Muscle of leg (tissue), 11 donors: Measurements from ENCODE around the gene CRTC3. TPM values are rescaled to one million over a fixed set of nuclear protein-coding genes. Genes with fewer than 3 reads are reported as not detected.

Source experiments
- DNase-seq: peaks from one replicate; pipeline ENCODE4 v3.0.0; 2013
- H3K27ac ChIP-seq: one replicate; pipeline ENCODE4 v1.5.1; 2013; ENCODE audit warnings: mild to moderate bottlenecking, low read length, control low read depth
- H3K27me3 ChIP-seq: one replicate; pipeline ENCODE4 v1.6.1; 2013; ENCODE audit warnings: low read length; ENCODE audit not compliant: control insufficient read depth, insufficient read depth
- H3K36me3 ChIP-seq: one replicate; pipeline ENCODE4 v1.6.1; 2013; ENCODE audit warnings: low read length; ENCODE audit not compliant: control insufficient read depth, insufficient read depth
- H3K4me1 ChIP-seq: one replicate; pipeline ENCODE4 v1.6.1; 2013; ENCODE audit warnings: low read length; ENCODE audit not compliant: control insufficient read depth, insufficient read depth
- H3K4me3 ChIP-seq: one replicate; pipeline ENCODE4 v1.5.1; 2013; ENCODE audit warnings: low read length, control low read depth
- H3K9me3 ChIP-seq: replicated peaks from 2 replicates; pipeline ENCODE4 v1.6.1; 2013; ENCODE audit warnings: low read depth, low read length; ENCODE audit not compliant: control insufficient read depth
- WGBS: methylation state at CpG from one replicate; pipeline ENCODE4 v1.1.5; 2013; ENCODE audit warnings: missing lambda C conversion rate; ENCODE audit not compliant: insufficient coverage; 5-methylcytosine and 5-hydroxymethylcytosine counted together
- polyA plus RNA-seq, 8 donors: library from polyadenylated mRNA; unstranded; fragments of 120-200 nt; gene quantifications; one replicate each; pipeline versions ENCODE4 v1.2.1 to v1.2.3, GENCODE V29; 2013; ENCODE audit warnings: inconsistent platforms in 1 of 8, low replicate concordance in 1 of 8; ENCODE audit not compliant: insufficient read length in 8 of 8, insufficient read depth in 1 of 8
- total RNA-seq: library from RNA; stranded (reverse); fragments of 120-200 nt; gene quantifications from one replicate; pipeline ENCODE4 v1.2.4, GENCODE V29; 2013

CRTC3 gene
- total and polyA plus RNA-seq, 9 donors: 12.6 to 30.6 (median 25.0) TPM

DNA sequence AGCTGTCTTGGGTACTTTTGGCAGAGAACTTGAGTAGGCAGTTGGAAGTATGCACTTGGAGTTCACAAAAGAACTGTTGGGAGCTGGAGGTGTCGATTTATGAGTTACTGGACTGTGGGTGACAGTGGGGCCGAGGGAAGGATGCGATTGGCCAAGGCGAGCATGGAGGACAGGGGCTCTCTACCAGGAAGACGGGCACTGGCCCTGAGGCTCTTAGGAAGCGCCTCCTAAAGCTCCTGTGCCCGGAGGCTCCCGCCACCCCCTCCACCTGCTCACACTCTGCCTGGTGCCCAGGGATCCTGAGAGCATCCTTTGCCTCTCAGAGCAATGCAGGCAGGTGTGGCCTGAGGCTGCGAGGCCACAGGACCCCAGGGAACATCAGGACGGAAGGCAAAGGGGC, 69.0 kb downstream of the CRTC3 start:
- no peaks in the 10 kb centered on the region for H3K27me3 ChIP-seq
- peaks cover 37% of the 10 kb centered on the region for H3K36me3 ChIP-seq
- no peak overlapping the region for H3K27ac ChIP-seq
- H3K4me1 ChIP-seq: peaks cover 19% of the 10 kb centered on the region
- 77% methylated on average over 8 of the region's 10 CpGs for WGBS
- no peak overlapping the region for H3K4me3 ChIP-seq
- H3K9me3 ChIP-seq: no peaks in the 10 kb centered on the region
- DNase-seq: no peak

DNA sequence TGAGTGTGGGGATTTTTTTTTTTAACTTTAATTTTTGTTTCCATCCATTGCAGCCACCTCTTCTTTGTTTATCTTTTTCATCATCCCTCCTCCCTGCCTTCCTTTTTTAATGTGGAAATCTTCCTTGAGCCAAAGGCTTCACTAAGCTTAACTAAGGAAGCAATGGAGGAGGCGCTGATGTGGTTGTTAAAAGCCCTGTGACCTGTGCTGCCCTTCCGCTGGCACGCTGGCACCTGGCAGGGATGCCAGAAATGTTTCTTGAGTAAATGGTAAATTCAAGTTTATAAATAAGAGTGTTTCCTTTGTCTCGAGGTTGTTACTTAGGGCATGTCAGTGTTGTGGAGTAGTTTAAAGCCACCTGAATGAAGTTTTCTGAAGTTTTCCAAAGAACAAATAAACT, 69.4 kb downstream of the CRTC3 start:
- no peak for DNase-seq
- no peaks in the 10 kb centered on the region for H3K27me3 ChIP-seq
- H3K27ac ChIP-seq: no peak overlapping the region
- no peaks in the 10 kb centered on the region for H3K9me3 ChIP-seq
- H3K4me3 ChIP-seq: no peak overlapping the region
- H3K4me1 ChIP-seq: peaks cover 19% of the 10 kb centered on the region
- H3K36me3 ChIP-seq: peaks cover 38% of the 10 kb centered on the region
- WGBS: no CpG with 5 or more reads among the region's 4 CpGs

DNA sequence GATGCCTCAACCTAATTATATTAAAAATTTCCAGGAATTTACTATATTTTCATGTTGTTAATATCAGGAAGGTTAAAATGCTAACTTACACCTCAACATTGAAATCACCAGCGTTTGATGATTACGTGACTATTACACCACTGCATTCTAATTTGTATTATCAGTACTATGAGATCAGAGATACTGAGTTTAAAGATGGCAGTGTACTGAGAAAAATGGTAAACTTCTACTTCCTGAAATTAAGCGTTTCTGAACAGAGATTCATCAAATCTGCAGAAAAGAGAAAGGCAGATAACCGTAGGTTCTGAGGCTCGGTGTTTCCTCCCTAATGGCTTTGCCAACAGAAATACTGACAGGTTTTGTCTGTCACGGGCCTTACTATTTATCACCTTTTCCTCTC, 69.9 kb downstream of the CRTC3 start:
- no peaks in the 10 kb centered on the region for H3K27me3 ChIP-seq
- 62% methylated on average over 3 of the region's 6 CpGs for whole genome bisulfite sequencing

DNA sequence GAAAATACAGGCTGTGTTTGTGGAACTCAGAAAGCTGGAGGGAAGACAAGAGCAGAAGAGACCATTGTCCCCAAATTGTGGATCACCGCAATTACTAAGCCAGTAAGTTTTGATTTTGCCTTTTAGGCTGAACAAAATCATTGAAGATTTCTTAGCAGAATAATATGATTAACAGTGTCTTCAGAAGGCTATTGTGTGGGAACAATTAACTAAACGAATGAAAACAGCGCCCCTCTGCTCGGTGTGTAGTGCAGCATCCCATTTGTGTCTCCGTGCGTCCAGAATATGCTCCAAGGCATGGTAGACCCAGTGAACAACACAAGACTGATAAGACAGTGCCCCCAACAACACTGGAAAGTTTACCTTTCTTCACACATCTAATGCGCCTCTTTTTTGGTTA, 71.2 kb downstream of the CRTC3 start:
- Histone ChIP-seq H3K4me1 (peaks cover 19% of the 10 kb centered on the region), H3K9me3 (no peaks in the 10 kb centered on the region), H3K27ac (no peak overlapping the region), H3K36me3 (peaks cover 47% of the 10 kb centered on the region), H3K4me3 (no peak overlapping the region), H3K27me3 (no peaks in the 10 kb centered on the region)
- WGBS: 94% methylated on average over 7 of the region's 7 CpGs
- no peak for DNase-seq

More for the DNA sequence above, 69.9 kb downstream of the CRTC3 start:
- Histone ChIP-seq H3K4me3 (no peak overlapping the region), H3K9me3 (no peaks in the 10 kb centered on the region), H3K36me3 (peaks cover 41% of the 10 kb centered on the region), H3K4me1 (peaks cover 19% of the 10 kb centered on the region), H3K27ac (no peak overlapping the region)
- DNase-seq: no peak

DNA sequence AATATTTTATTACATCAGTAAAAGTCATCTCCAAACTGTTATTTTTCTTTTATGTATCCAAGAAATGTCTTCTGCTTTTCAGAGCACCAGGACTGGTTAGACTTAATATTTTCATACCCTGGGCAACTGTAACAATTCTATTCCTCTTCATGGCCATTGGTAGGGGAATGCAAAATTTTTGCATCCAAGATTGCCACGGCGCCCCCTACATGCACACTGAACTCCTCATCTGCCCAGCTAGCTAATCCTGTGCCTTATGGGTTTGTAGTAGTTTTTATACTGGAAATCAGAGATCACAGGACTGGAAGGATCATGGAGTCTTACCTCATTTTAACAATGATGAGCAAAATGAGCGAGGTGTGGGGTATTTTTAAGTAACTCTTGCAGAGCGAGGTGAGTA, 74.2 kb downstream of the CRTC3 start:
- H3K27ac ChIP-seq: no peak overlapping the region
- H3K9me3 ChIP-seq: no peaks in the 10 kb centered on the region
- H3K4me1 ChIP-seq: no peaks in the 10 kb centered on the region
- WGBS: 83% methylated on average over 2 of the region's 4 CpGs
- peaks cover 52% of the 10 kb centered on the region for H3K36me3 ChIP-seq
- no peak overlapping the region for H3K4me3 ChIP-seq
- no peaks in the 10 kb centered on the region for H3K27me3 ChIP-seq
- DNase-seq: no peak

DNA sequence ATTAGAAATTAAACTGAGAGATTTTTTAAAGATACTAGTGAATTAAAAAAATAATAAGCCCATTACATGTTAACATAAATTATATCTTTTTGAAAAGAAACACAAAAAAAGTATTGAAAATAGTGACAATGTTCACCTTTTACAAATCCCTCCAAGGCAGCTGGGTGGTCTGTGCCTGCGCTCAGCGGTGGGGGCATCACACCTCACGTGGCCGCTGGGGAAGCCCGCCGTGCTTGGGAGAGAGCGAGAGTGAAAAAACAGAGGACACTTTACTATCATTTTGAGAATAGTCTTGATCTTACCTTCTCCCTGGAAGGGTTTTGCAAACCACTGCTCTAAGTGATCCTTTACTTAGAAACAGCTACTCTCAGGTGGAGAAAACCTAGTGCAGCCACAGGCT, 76.9 kb downstream of the CRTC3 start:
- Histone ChIP-seq H3K4me1 (peaks cover 12% of the 10 kb centered on the region), H3K27me3 (no peaks in the 10 kb centered on the region), H3K36me3 (peaks cover 51% of the 10 kb centered on the region), H3K9me3 (no peaks in the 10 kb centered on the region), H3K4me3 (no peak overlapping the region), H3K27ac (no peak overlapping the region)
- DNase-seq: no peak
- WGBS: 91% methylated on average over 7 of the region's 7 CpGs

DNA sequence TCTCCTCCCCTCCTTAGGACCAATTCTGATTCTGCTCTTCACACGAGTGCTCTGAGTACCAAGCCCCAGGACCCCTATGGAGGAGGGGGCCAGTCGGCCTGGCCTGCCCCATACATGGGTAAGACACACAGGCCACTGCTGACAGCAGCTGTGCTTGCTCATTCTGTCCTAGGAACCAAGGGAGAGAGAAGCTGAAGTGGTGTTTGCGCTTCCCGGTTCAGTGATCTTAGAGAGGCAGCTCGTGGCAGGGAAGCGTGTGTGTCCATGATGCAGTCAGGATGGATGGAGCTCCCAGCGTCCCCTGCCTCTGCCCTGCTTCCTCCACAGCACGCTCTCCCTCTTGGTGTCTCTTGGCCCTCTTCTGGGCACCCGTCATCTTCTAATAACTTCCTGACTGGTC, 77.6 kb downstream of the CRTC3 start:
- H3K4me3 ChIP-seq: no peak overlapping the region
- H3K27me3 ChIP-seq: no peaks in the 10 kb centered on the region
- H3K4me1 ChIP-seq: peaks cover 14% of the 10 kb centered on the region
- DNase-seq: no peak
- H3K9me3 ChIP-seq: no peaks in the 10 kb centered on the region
- 70% methylated on average over 6 of the region's 9 CpGs for WGBS
- no peak overlapping the region for H3K27ac ChIP-seq
- H3K36me3 ChIP-seq: peaks cover 52% of the 10 kb centered on the region

DNA sequence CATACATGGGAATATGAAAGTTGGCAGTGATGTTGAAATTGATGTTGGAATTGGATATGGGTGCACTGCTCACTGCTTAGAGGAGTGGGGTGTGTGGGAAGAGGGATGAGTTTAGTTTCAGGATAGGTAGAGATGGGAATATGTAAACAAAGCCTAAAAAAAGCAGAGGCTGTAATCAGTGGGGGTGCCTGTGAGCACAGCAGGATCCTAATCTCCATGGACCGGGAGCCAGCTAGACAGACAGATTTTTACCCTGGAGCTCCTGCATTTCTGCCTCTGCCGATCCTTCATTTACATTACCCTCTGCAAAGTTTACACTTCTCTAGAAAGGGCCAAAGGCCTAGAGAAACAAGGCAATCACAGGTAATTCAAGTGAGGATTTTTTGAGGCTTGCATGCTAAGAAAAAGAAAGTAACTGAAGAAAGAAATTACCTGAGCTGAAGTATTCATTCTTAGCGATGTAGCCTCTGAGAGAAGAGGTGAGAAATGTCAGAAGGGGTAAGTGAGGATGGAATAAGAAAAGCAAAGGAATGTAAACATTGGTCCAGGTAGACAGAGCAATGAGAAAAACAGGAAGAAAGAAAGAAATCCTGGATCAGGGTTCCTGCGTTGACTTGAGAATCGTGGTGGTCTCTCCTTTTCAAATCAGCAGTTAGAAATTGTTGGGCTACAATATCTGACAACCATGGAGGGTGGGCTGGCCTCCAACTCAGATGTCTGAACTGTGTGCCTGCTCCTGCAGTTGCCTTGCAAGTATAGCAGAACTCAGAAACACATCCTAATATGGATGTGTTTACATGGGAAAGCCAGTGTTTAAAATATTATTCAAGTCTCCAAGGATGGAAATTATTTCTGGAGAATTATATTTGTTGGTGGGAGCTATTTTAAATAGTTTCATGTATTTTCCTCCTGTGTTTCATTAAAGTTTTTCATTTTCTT, 79.8 kb downstream of the CRTC3 start:
- Histone ChIP-seq H3K4me1 (peaks cover 14% of the 10 kb centered on the region), H3K4me3 (no peak overlapping the region), H3K27ac (peak overlapping the region; percentile 92), H3K36me3 (peaks cover 51% of the 10 kb centered on the region), H3K27me3 (no peaks in the 10 kb centered on the region), H3K9me3 (no peaks in the 10 kb centered on the region)
- WGBS: 29% methylated on average over 3 of the region's 5 CpGs
- DNase-seq: peak; percentile 81

DNA sequence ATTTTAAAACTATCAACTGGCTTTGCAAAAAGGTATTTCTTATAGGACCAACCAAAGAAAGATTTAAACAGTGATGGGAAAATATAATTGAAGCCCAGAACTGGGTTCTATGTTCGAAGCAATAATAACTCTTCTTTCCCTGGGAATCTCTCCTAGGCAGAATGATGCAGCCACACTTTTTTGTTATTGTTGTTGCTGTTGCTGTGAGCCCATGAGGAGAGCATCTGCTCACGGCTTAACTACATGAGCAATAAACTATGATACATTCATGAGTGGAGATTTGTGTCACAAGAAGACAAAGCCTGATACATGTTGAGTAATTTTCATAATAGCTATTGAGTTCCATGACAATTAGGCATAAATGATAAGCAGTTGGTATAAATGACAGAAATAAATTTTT, 80.5 kb downstream of the CRTC3 start:
- peak; percentile 86 for DNase-seq
- H3K36me3 ChIP-seq: peaks cover 46% of the 10 kb centered on the region
- H3K4me3 ChIP-seq: no peak overlapping the region
- no peaks in the 10 kb centered on the region for H3K27me3 ChIP-seq
- H3K9me3 ChIP-seq: no peaks in the 10 kb centered on the region
- H3K4me1 ChIP-seq: peaks cover 14% of the 10 kb centered on the region
- WGBS: no CpG with 5 or more reads among the region's 2 CpGs
- peak overlapping the region; percentile 92 for H3K27ac ChIP-seq

DNA sequence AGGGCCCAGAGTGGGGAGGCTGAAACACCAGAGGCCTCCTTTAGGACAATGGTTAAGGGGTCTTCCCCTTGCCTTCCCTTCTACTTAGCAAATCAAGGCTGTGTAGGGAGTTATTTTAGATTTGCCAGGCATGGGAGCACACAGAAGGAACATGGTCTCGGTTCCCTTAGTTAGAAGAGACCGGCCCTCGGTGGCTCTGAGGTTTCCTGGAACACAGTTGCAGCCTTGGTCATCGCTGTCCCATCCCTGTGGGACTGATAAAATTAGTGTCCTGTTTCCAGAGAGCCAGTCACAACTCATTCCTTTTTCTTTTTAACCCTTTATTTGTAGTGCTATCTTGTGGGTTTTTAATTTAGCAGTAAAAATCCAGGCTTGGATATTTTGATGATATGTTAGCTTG, 81.4 kb downstream of the CRTC3 start:
- Histone ChIP-seq H3K9me3 (no peaks in the 10 kb centered on the region), H3K4me3 (no peak overlapping the region), H3K4me1 (peaks cover 14% of the 10 kb centered on the region), H3K27me3 (no peaks in the 10 kb centered on the region), H3K27ac (peak overlapping the region; percentile 92), H3K36me3 (peaks cover 40% of the 10 kb centered on the region)
- no CpG with 5 or more reads among the region's 4 CpGs for whole genome bisulfite sequencing
- peak; percentile 48 for DNase-seq
